GM10847 (cell line): Measurements from ENCODE around the gene MIEN1.

Source experiments
- POLR2A ChIP-seq: IDR thresholded peaks from 2 replicates; pipeline ENCODE4 v1.6.1; 2011; ENCODE audit not compliant: insufficient read length; ENCODE audit errors: extremely low read depth

Gene MIEN1

DNA sequence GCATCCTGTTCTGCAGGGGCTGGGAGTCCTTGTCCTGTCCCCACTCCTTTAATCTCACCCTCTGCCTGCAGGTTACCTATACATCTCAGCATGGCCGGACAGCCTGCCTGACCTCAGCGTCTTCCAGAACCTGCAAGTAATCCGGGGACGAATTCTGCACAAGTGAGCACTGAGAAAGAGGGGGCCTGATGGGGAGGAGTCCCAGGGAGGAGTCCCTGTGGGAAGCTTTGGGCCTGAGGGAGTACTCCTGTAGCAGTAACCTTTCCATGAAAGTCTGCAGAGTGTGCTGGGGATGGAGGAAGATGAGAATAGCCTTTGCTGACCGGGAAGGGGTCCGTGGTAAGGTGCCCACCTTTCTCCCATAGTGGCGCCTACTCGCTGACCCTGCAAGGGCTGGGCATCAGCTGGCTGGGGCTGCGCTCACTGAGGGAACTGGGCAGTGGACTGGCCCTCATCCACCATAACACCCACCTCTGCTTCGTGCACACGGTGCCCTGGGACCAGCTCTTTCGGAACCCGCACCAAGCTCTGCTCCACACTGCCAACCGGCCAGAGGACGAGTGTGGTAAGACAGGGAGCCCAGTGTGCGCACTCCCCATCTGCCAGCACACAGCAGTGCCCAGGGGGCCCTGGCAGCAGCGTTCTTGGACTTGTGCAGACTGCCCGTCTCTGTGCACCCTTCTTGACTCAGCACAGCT lies 14.8 kb downstream of the MIEN1 start:
- no peak for TF ChIP-seq POLR2A

DNA sequence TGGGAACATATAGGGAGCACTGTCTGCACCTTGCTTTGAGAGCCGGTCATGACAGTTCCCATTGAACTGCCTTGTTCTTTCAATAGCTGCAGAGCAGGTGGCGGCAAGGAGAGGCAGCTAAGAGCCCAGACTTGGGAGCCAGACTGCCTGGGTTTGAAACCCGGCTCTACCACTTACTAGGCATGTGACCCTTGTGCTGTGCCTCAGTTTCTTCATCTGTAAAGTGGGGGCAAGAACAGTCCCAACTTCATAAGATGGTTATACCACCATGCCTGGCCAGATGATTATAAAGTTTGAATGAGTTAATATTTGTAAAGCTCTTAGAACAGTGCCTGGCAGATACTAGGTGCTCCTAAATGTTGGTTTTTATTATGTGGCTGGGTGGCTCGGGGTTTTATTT lies 16.1 kb downstream of the MIEN1 start:
- TF ChIP-seq POLR2A, result no peak

GRCh38 chr17:39711851-39712250 lies 18.5 kb downstream of the MIEN1 start:
- TF ChIP-seq POLR2A, result no peak

DNA sequence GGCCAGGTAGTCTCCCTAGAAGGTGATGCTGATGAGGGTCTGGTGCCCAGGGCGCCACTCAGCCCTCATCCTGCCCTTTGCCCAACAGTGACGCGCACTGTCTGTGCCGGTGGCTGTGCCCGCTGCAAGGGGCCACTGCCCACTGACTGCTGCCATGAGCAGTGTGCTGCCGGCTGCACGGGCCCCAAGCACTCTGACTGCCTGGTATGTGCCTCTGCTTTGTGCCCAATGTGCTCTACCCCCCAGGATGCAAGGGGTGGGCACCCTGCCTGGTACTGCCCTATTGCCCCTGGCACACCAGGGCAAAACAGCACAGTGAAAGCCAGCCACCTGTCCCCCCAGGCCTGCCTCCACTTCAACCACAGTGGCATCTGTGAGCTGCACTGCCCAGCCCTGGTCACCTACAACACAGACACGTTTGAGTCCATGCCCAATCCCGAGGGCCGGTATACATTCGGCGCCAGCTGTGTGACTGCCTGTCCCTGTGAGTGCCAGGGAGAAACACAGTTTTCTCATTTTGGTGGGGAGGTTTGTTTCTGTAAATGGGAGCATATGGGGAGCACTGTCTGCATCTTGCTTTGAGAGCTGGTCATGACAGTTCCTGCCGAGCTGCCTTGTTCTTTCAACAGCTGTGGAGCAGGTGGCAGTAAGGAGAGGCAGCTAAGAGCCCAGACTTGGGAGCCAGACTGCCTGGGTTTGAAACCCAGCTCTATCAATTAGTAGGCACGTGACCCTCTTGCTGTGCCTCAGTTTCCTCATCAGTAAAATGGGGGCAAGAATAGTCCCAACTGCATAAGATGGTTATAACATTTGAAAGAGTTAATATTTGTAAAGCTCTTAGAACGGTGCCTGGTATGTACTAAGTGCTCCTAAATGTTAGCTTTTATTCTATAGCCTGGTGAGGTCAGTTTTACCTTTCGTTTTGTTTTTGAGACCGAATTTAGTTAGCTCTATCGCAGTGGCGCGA lies 20.1 kb downstream of the MIEN1 start:
- TF ChIP-seq POLR2A, result no peak

DNA sequence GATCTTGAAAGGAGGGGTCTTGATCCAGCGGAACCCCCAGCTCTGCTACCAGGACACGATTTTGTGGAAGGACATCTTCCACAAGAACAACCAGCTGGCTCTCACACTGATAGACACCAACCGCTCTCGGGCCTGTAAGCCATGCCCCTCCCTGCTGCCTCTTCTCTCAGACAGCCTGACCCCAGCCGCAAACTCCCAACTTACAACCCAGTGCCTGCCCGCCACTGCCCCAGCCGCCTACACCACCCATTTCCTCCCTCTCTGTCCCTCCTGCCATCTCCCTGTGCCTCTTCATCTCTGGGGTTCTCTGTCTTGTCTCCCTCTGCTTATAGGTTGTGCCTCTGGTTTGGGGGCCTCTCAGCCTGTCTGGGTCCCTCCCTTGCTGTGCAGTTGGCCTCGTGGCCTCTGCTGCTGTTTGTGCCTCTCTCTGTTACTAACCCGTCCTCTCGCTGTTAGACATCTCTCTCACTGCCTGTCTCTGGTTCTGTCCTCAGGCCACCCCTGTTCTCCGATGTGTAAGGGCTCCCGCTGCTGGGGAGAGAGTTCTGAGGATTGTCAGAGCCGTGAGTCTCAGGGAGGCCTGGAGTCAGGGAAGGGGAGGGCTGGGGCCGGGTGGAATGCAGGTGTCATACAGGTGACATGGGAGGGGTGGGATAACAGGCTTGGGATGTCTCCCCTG lies 20.9 kb downstream of the MIEN1 start:
- TF ChIP-seq POLR2A, result no peak

GRCh38 chr17:39706921-39707337 lies 23.4 kb downstream of the MIEN1 start:
- no peak for TF ChIP-seq POLR2A

DNA sequence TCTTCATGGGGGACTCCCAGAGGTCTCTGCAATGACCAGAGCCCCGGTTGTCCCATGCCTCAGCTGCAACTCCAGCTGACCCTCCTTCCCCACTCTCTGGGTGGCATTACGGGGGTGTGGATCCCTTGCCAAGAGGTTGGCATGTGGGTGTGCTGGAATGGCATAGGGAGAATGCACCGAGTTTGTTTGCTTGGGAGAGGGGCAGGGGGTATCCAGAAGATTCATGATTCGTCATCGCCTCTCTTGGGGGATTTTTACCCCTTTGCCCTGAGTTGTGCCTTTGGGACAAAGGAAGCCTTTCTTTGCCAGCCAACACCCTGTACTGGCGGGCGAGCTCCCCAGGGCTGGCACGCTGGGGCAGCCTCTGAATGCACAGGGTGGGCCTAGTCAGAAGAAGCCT lies 23.9 kb downstream of the MIEN1 start:
- no peak for TF ChIP-seq POLR2A

- TF ChIP-seq POLR2A, result no peak
Observed at GRCh38 chr17:39705786-39706348, 24.5 kb downstream of the MIEN1 start.

DNA sequence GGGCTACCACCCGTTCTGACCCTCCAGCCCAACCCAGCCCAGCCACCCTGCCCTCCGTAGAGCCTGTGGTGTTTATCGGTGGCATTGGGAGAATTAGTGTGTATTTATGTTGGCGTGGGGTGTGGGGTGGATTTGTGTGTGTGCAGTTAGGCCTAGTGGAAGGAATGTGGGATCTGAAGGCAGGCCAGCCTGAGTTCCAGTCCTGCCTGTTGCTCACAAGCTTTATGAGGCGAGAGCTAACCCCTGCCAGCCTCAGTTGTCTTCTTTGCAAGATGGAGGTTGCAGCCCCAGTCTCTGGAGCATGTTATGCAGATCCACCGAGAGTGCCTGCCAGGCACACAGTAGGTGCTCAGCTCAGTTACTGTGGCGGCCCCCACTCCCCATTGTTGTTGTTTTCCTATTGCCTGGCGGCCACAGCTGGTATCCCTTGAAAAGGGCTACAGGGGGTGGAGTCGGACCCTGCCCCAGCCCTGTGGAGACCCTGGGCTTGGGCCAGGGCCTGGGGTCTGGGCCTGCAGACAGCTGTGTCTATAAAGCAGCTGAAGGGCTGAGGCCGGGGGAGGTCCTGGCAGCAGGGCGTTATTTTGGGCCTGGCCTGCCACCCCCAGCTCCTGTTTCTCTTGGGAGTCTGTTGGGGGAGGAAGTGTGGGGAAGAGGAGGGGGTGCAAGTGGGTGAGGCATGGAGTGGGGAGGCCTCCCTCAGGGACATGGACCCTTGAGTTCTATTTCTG lies 25.3 kb downstream of the MIEN1 start:
- TF ChIP-seq POLR2A, result no peak

GRCh38 chr17:39703913-39704312 lies 26.4 kb downstream of the MIEN1 start:
- TF ChIP-seq POLR2A, result no peak

DNA sequence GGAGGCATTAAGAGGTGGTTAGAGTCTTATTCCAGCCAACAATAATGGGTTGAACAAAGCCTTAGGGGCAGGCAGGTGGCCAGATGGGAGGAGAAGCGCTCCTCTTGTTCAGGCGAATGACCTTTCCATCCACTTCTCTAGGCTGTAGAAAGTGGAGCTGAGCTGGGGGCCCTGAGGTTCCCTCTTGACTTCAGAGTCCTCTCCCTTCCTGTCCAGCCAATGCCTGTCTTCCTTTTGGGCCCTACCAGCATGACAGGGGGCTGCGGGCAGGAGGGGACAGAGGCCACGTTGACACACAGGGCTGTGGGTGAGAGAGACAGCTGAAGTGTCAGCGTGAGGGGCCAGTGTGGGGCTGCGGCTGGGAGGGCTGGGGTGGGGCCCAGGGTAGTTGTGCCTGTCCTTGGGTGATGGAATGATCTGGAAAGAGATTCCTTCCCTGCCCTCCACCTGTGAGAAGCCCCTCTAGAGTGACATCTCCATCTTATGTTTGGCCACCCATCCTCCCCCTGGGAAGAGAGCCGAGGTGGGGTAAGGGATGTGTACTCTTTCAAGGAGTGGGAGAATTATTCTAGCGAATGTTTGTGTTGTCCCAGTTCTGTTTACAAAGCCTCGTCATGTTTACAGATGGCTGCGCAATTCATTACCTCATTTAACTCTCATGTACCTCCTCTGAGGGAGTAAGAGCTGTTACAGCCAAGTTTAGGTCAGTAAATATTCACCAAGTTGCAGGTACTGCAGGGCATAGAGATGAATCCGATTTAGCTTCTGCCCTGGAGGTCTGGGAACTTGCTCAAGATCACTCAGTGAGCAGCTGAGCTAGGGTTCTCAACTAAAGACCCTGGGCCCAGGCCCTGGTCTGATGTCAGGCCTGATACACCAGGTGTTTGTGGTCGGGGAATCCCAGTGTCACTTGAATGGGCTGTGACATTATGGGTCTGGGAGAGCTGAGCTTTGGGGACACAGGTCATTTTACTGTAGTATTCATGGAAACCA lies 27.1 kb downstream of the MIEN1 start:
- TF ChIP-seq POLR2A, result no peak

DNA sequence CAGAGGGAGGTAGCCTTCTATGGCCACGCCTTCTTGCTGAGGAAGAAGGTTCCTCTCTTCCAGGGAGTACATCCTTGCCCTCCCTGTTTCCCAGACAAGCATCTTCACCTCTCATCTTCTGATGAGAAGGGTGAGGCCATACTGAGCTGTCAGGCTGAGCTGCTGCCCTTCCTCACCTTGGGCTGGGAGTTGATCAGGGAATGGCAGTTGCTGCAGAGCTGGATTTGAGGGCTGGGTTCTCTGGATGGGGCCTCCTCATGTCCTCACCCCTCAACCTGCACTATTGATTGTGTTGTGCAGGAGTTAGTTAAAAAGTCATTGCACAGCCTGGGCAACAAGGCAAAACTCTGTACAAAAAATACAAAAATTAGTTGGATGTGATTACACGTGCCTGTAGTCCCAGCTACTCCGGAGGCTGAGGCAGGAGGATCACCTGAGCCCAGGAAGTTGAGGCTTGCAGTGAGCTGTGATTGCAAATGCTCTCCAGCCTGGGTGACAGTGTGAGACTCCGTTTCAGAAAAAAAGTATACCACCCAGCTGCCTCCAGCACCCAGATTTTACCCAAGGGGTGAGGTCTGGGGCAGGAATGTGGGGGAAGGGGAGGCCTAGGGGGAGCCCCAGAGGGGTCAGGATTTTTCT lies 28.4 kb downstream of the MIEN1 start:
- no peak for TF ChIP-seq POLR2A
